Measurements from ENCODE around the gene GPN2. TPM values are rescaled to one million over a fixed set of nuclear protein-coding genes. Genes with fewer than 3 reads are reported as not detected.

Gene GPN2
- polyA plus RNA-seq, 1 experiment: 28.7 TPM

DNA sequence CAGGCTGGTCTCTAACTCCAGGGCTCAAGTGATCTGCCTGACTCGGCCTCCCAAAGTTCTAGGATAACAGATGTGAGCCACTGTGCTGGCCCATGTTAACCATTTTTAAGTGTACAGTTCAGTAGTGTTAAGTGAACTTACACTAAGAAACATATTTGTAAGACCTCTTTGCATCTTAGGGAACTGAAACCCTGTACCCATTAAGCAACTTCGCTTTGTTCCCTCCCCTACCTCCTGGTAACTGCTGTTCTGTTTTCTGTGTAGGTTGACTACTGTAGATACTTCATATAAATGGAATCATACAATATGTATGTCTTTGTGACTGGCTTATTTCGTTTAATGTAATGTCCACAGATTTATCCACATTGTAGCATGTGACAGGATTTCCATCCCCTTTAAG is 42.4 kb upstream of the GPN2 start:
- POLR2A ChIA-PET: no interaction called here
- no peak for DNase-seq (ENCODE audit: low read depth, low spot score)
- Histone ChIP-seq H3K9me3 (ENCODE audit: control insufficient read depth, insufficient read depth, low read length) (no peaks in the 10 kb centered on the region), H3K27me3 (ENCODE audit: control insufficient read depth, insufficient read depth, low read length) (no peaks in the 10 kb centered on the region), H3K4me3 (ENCODE audit: low read depth, low read length) (no peak overlapping the region), H3K27ac (ENCODE audit: low read depth, low read length) (no peak overlapping the region)
- TF ChIP-seq, protein P1, sequence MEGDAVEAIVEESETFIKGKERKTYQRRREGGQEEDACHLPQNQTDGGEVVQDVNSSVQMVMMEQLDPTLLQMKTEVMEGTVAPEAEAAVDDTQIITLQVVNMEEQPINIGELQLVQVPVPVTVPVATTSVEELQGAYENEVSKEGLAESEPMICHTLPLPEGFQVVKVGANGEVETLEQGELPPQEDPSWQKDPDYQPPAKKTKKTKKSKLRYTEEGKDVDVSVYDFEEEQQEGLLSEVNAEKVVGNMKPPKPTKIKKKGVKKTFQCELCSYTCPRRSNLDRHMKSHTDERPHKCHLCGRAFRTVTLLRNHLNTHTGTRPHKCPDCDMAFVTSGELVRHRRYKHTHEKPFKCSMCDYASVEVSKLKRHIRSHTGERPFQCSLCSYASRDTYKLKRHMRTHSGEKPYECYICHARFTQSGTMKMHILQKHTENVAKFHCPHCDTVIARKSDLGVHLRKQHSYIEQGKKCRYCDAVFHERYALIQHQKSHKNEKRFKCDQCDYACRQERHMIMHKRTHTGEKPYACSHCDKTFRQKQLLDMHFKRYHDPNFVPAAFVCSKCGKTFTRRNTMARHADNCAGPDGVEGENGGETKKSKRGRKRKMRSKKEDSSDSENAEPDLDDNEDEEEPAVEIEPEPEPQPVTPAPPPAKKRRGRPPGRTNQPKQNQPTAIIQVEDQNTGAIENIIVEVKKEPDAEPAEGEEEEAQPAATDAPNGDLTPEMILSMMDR (IDR thresholded peaks at IDR 0.05; ENCODE audit: low read depth, low read length): no peak
- CTCF ChIA-PET: no interaction called here

DNA sequence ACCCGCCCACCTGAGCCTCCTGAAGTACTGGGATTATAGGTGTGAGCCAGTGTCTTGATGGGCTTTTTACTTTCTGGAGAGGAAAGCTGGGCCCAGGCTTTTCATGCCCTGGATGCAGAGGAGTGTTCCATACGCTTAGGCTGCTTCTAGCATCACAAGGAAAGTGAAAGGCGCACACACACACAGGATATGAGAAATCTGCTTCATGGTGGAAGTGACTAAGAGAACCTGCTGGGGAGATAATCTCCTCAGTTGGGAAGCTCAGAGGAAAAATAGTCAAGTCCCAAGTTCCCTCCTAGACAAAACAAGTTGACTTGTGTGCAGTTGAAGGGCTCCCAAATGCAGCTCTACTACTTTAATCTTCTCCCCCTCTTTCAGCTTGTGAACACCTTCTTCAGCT is 33.6 kb upstream of the GPN2 start:
- Histone ChIP-seq H3K27ac (ENCODE audit: low read depth, low read length) (no peak overlapping the region), H3K4me3 (ENCODE audit: low read depth, low read length) (no peak overlapping the region)
- DNase-seq (ENCODE audit: low read depth, low spot score): no peak

GRCh38 chr1:26922901-26923300 is 32.8 kb upstream of the GPN2 start:
- TF ChIP-seq, protein P1 (IDR thresholded peaks at IDR 0.05; ENCODE audit: low read depth, low read length): no peak
- Histone ChIP-seq H3K4me3 (ENCODE audit: low read depth, low read length) (peak overlapping the region; percentile 86), H3K27me3 (ENCODE audit: control insufficient read depth, insufficient read depth, low read length) (no peaks in the 10 kb centered on the region), H3K9me3 (ENCODE audit: control insufficient read depth, insufficient read depth, low read length) (peaks cover 3% of the 10 kb centered on the region; the same call in 1 of the 2 replicates), H3K27ac (ENCODE audit: low read depth, low read length) (no peak overlapping the region)
- CTCF ChIA-PET: no interaction called here
- POLR2A ChIA-PET: no interaction called here
- DNase-seq (ENCODE audit: low read depth, low spot score): no peak

More for the DNA sequence above, 33.6 kb upstream of the GPN2 start:
- POLR2A ChIA-PET: interaction anchor here (0.6 to 1.0 kb wide), 2 partner anchors 21 to 23 kb away, joined by 3 read pairs; partner anchors contain the start of gene GPATCH3
- TF ChIP-seq, protein P1 (IDR thresholded peaks at IDR 0.05; ENCODE audit: low read depth, low read length): no peak
- CTCF ChIA-PET: interaction anchor here (0.9 kb wide), 1 partner anchor 37 kb away, joined by 3 read pairs; no protein-coding TSS in a partner anchor
- H3K27me3 ChIP-seq (ENCODE audit: control insufficient read depth, insufficient read depth, low read length): no peaks in the 10 kb centered on the region
- peaks cover 3% of the 10 kb centered on the region; the same call in 1 of the 2 replicates for H3K9me3 ChIP-seq (ENCODE audit: control insufficient read depth, insufficient read depth, low read length)

DNA sequence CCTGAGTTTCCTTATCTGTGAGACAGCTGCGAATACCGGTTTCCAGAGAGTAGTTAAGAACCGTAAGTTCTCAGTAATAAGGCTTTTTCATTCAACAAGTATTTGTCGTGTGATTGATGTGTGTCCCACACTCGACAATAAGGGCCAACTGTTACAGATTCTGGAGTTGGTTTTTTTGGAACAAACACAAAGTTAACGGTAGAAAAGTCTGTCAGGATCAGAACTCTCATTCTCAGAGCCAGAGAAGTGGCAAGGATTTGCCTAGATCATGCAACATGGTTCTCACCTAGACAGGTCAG is 32.3 kb upstream of the GPN2 start:
- TF ChIP-seq, protein P1 (IDR thresholded peaks at IDR 0.05; ENCODE audit: low read depth, low read length): no peak
- peak overlapping the region; percentile 86 for H3K4me3 ChIP-seq (ENCODE audit: low read depth, low read length)
- H3K27ac ChIP-seq (ENCODE audit: low read depth, low read length): no peak overlapping the region
- no peaks in the 10 kb centered on the region for H3K27me3 ChIP-seq (ENCODE audit: control insufficient read depth, insufficient read depth, low read length)
- H3K9me3 ChIP-seq (ENCODE audit: control insufficient read depth, insufficient read depth, low read length): peaks cover 3% of the 10 kb centered on the region; the same call in 1 of the 2 replicates
- ChIA-PET CTCF (no interaction called here), POLR2A (interaction anchor here (0.6 to 1.2 kb wide), 2 partner anchors 39 to 86 kb away, joined by 3 to 4 read pairs; no protein-coding TSS in a partner anchor)
- no peak for DNase-seq (ENCODE audit: low read depth, low spot score)

DNA sequence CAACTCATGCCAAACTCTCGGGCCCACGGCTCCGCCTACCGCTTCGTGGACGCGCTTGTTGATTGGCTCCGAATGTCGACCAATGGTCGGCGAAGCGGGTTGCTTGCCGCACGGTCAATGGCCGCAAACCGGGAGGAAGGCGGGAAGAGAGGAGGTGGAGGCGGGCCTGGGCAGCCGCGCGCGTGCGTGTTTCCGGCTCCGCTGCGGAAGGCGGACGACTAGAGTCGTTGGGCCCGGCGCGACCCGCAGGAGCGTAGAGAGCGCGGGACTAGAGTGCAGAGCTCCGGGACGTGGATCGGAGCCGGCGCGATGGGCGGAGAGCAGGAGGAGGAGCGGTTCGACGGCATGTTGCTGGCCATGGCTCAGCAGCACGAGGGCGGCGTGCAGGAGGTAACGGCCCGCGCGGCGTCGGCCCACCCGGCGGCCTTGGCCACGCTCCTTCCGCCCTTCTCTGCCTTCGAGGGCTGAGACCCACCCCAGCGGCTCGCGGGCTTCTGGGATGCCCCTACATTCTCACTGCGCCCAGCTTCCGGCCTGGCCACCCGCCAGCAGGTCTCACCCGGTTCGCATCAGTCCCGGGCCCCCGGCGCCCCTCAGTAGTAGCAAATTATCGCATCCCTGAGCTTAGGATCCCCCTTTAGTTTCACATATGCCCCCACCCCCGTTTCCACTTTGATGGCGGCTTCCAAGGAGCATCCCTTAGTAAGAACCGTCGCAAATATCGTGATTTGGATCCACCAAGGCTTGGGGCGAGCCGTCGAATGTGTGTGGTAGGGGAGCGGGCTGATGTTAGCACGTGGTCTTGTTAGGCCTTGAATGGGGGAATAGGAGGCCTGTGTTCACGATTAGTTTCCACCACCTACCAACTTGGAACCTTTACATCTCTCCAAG is 31.7 kb upstream of the GPN2 start, which contains the start of gene NUDC:
Gene NUDC, plus strand, starts transcription at position 204 of the 891 bp plus-strand sequence. Its CDS starts 106 bp downstream, at position 310.
- ChIA-PET POLR2A (interaction anchor here (0.6 to 1.2 kb wide), 2 partner anchors 40 to 87 kb away, joined by 3 to 4 read pairs; no protein-coding TSS in a partner anchor), CTCF (no interaction called here)
- DNase-seq (ENCODE audit: low read depth, low spot score): peak; percentile 90

More for the DNA sequence above, 31.7 kb upstream of the GPN2 start, which contains the start of gene NUDC:
- no peaks in the 10 kb centered on the region for H3K27me3 ChIP-seq (ENCODE audit: control insufficient read depth, insufficient read depth, low read length)
- peaks cover 3% of the 10 kb centered on the region; the same call in 1 of the 2 replicates for H3K9me3 ChIP-seq (ENCODE audit: control insufficient read depth, insufficient read depth, low read length)
- peak within 1 kb of the TSS; percentile 61 for H3K27ac ChIP-seq (ENCODE audit: low read depth, low read length)
- TF ChIP-seq, protein P1 (IDR thresholded peaks at IDR 0.05; ENCODE audit: low read depth, low read length): no peak
- H3K4me3 ChIP-seq (ENCODE audit: low read depth, low read length): peak within 1 kb of the TSS; percentile 86
